Epithelial cell of alveolus of lung (primary cell): Measurements from ENCODE around the gene PXDN. TPM values are rescaled to one million over a fixed set of nuclear protein-coding genes. Genes with fewer than 3 reads are reported as not detected.

Experiments used
- total RNA-seq: library from RNA; depleted of rRNA; stranded (reverse); fragments of >200 nt; gene quantifications from 2 replicates; pipeline ENCODE4 v1.2.1, GENCODE V29; 2015

The PXDN gene
- 438 and 509 TPM in 2 replicates for total RNA-seq

GRCh38 chr2:1744446-1745170 lies at the start of gene PXDN:
PXDN (minus strand) TSS chr2:1744515; CDS start chr2:1744455, 60 bp downstream.

